Chondrocyte (in vitro differentiated cells): Measurements from ENCODE around the gene ZNF319. TPM values are rescaled to one million over a fixed set of nuclear protein-coding genes. Genes with fewer than 3 reads are reported as not detected.

Source experiments
- DNase-seq: peaks from one replicate; pipeline ENCODE4 v3.0.0; 2021; ENCODE audit warnings: mixed read lengths, low spot score
- H3K27ac Mint-ChIP-seq: one replicate; pipeline ENCODE4 v1.8.0; 2021; ENCODE audit warnings: mild to moderate bottlenecking, moderate library complexity, mixed read lengths; ENCODE audit not compliant: unreplicated experiment
- H3K27me3 Mint-ChIP-seq: 2 replicates; pipeline ENCODE4 v1.8.0; 2021; ENCODE audit warnings: low read depth, mixed read lengths
- H3K36me3 Mint-ChIP-seq: 2 replicates; pipeline ENCODE4 v1.8.0; 2021; ENCODE audit warnings: low read depth, mixed read lengths
- H3K4me1 Mint-ChIP-seq: 2 replicates; pipeline ENCODE4 v1.8.0; 2021; ENCODE audit warnings: low read depth, mild to moderate bottlenecking, mixed read lengths
- H3K4me3 Mint-ChIP-seq: one replicate; pipeline ENCODE4 v1.8.0; 2021; ENCODE audit warnings: mild to moderate bottlenecking, moderate library complexity, mixed read lengths; ENCODE audit not compliant: unreplicated experiment
- H3K9me3 Mint-ChIP-seq: 2 replicates; pipeline ENCODE4 v1.8.0; 2021; ENCODE audit warnings: low read depth, mixed read lengths
- CTCF ChIP-seq: fragments of 200-600 bp; sonication (generic); IDR thresholded peaks from 2 replicates; pipeline ENCODE4 v1.5.0; 2021; ENCODE audit warnings: antibody characterized with exemption, mild to moderate bottlenecking, moderate library complexity
- total RNA-seq: library from RNA; stranded (reverse); gene quantifications from 3 replicates; pipeline ENCODE4 v1.2.1, GENCODE V29; 2021

ZNF319 gene
- total RNA-seq, 1 donor from 2014 or later: 12.0 TPM

GRCh38 chr16:57959121-57959520 lies 41.4 kb downstream of the ZNF319 start:
- no peaks in the 10 kb centered on the region for H3K36me3 Mint-ChIP-seq

GRCh38 chr16:57958544-57958943 lies 41.9 kb downstream of the ZNF319 start:
- Mint-ChIP-seq H3K27me3 (peaks cover 18% of the 10 kb centered on the region), H3K36me3 (no peaks in the 10 kb centered on the region), H3K9me3 (no peaks in the 10 kb centered on the region), H3K27ac (no peak overlapping the region), H3K4me3 (no peak overlapping the region), H3K4me1 (no peaks in the 10 kb centered on the region)
- no peak for DNase-seq
- no peak for TF ChIP-seq CTCF

More at GRCh38 chr16:57959121-57959520, 41.4 kb downstream of the ZNF319 start:
- H3K27ac Mint-ChIP-seq: no peak overlapping the region
- H3K9me3 Mint-ChIP-seq: no peaks in the 10 kb centered on the region
- DNase-seq: peak; percentile 24
- H3K4me1 Mint-ChIP-seq: no peaks in the 10 kb centered on the region
- no peak overlapping the region for H3K4me3 Mint-ChIP-seq
- peaks cover 20% of the 10 kb centered on the region for H3K27me3 Mint-ChIP-seq
- no peak for TF ChIP-seq CTCF

GRCh38 chr16:57957673-57958392 lies 42.6 kb downstream of the ZNF319 start:
- H3K4me1 Mint-ChIP-seq: no peaks in the 10 kb centered on the region
- H3K4me3 Mint-ChIP-seq: no peak overlapping the region
- peaks cover 14% of the 10 kb centered on the region for H3K27me3 Mint-ChIP-seq
- TF ChIP-seq CTCF: no peak
- H3K36me3 Mint-ChIP-seq: no peaks in the 10 kb centered on the region
- DNase-seq: no peak
- H3K27ac Mint-ChIP-seq: no peak overlapping the region
- no peaks in the 10 kb centered on the region for H3K9me3 Mint-ChIP-seq

- Mint-ChIP-seq H3K36me3 (no peaks in the 10 kb centered on the region), H3K27ac (no peak overlapping the region), H3K9me3 (no peaks in the 10 kb centered on the region), H3K4me1 (no peaks in the 10 kb centered on the region), H3K4me3 (no peak overlapping the region), H3K27me3 (peaks cover 12% of the 10 kb centered on the region)
- no peak for DNase-seq
- no peak for TF ChIP-seq CTCF
Observed at GRCh38 chr16:57956924-57957672, 43.4 kb downstream of the ZNF319 start.

- H3K4me3 Mint-ChIP-seq: no peak overlapping the region
- DNase-seq: no peak
- H3K9me3 Mint-ChIP-seq: no peaks in the 10 kb centered on the region
- TF ChIP-seq CTCF: no peak
- peaks cover 15% of the 10 kb centered on the region for H3K27me3 Mint-ChIP-seq
- no peak overlapping the region for H3K27ac Mint-ChIP-seq
- H3K4me1 Mint-ChIP-seq: no peaks in the 10 kb centered on the region
- H3K36me3 Mint-ChIP-seq: no peaks in the 10 kb centered on the region
Observed at GRCh38 chr16:57956270-57956808, 44.1 kb downstream of the ZNF319 start.
